Measurements from ENCODE around the gene BCDIN3D.

Gene BCDIN3D

DNA sequence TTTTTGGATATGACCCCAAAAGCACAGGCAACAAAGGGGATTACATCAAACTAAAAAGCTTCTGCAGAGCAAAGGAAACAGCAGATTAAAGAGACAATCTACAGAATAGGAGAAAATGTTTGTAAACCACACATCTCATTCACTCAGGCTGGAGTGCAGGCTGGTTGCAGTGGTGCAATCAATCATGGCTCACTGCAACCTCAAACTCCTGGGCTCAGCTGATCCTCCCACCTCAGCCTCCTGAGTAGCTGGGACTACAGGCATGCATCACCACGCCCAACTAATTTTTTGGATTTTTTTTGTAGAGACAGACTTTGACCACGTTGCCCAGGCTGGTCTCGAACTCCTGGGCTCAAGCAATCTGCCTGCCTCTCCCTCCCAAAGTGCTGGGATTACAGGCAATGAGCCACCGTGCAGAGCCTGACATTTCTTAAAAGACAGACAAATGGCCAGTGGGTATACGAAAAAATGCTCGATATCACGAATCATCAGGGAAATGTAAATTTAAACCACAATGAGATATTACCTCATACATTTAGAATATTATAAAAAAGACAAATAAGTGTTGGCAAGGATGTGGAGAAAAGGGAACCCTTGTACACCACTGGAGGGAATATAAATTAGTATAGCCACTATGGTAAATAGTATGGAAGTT is 24.5 kb downstream of the BCDIN3D start:
- DNase-seq, result no peak

- no peak for DNase-seq
Observed at GRCh38 chr12:49813131-49813530, 29.8 kb downstream of the BCDIN3D start.

GRCh38 chr12:49811961-49812401 is 30.9 kb downstream of the BCDIN3D start:
- DNase-seq, result no peak

DNA sequence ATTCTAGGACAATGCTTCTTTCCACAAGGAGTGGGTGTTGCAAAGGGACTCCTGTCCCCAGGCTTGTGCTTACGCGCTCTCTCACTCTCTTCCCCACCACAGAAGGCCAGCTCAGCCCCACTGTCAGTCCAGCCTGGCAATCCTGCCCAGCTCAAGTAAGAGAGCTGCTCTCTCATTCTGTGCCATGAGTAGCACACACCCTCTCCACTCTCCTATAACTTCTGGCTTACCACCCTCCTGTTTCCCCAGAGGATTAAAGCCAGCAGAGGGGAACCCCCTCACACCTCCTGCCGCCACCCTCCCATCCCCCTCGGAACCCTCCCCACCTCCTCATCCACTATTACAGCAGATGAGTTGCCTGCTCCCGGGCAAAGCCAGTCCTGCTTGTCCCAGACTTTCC is 31.8 kb downstream of the BCDIN3D start:
- no peak for DNase-seq

- DNase-seq, result no peak
Observed at GRCh38 chr12:49809906-49810389, 33.0 kb downstream of the BCDIN3D start.

- peak; percentile 46 for DNase-seq
Observed at GRCh38 chr12:49809381-49809905, 33.5 kb downstream of the BCDIN3D start.

- no peak for DNase-seq
Observed at GRCh38 chr12:49808686-49809380, 34.1 kb downstream of the BCDIN3D start.

DNA sequence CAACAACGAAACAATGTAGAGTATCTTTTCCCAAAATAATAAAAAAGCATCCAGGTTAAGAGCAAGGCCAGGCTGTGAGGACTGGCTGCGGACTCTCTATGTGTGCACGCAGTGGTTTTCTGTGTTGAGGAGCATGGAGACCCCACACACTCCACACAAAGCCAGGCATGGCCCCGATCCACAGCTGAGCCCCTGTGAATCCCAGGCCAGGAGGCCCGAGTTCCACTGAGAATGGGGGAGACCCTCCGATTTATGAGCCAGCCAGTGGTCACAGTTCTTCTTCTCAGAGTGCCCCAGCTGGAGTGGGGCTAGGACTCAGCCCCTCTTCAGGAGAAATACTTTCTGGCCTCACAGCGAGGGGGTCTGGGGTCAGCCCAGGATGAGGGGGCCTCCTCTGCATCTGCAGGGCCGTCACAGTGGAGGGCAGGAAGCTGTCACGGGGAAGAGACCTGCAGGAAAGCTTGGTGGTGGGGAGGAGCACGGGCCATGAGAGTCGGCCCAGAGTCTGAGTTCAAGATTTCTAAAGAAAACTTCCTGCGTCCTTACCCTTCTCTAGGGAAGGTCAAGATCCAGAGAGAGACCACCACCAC is 34.8 kb downstream of the BCDIN3D start:
- no peak for DNase-seq

- DNase-seq, result no peak
Observed at GRCh38 chr12:49806877-49807276, 36.0 kb downstream of the BCDIN3D start.

DNA sequence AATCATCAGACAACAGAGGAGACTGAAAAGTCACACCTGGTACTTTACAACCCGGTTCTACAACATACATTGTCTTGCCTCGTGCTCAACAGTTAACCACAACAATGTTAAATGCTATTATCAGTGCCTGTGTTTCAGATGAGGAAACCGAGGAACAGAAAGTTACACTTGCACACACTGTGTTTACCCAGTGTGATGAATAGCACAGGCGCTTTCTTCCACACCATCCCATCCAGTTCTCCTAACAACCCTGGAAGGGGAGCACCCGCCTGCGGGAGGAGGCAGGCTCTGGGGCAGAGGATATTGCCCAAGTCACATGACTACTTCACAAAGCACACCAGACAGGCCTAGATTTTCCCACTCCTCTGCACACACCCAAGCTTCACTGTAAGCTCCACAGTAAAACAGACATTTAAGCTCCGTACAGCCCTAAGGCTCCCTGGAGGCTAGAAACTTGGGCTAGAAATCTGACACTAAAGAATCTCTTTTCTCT is 36.5 kb downstream of the BCDIN3D start:
- DNase-seq, result no peak

GRCh38 chr12:49805409-49805808 is 37.5 kb downstream of the BCDIN3D start:
- DNase-seq, result no peak

- DNase-seq, result no peak
Observed at GRCh38 chr12:49804821-49805220, 38.1 kb downstream of the BCDIN3D start.

DNA sequence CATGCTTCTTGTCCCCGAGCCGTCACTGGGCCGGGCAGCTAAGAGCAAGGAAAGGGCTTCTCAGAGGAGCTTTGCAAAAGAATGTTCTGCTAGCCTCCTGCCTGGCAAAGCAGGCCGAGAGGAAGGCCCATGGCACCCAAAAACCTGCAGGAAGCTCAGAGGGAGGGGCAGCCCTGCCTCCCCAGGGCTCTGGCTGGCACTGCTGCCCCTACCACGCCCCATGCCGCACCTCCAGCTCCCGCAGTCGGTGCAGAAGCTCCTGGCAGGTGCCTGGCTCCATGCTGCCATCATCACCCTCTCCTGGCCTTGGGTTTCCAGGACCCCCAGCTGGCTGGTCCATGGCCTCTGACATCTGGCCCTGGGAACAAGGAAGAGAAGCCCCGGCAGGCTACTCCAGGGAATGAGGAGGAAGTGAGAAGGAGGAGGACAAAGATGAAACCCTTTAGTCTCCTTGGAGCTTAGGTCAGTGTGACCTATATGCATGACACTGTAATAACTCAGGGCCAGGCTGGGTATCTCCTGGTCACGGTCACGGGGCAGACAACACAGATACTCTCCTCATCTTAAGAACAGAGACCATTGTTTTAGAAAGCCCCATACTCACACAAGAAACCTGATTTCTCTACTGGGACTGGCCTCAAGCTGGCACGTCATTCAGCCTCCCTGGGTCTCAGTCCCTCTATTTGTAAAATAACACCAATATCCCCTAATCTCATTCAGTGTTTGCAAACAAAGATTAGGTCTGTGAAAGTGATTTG is 39.0 kb downstream of the BCDIN3D start:
- DNase-seq, result no peak

DNA sequence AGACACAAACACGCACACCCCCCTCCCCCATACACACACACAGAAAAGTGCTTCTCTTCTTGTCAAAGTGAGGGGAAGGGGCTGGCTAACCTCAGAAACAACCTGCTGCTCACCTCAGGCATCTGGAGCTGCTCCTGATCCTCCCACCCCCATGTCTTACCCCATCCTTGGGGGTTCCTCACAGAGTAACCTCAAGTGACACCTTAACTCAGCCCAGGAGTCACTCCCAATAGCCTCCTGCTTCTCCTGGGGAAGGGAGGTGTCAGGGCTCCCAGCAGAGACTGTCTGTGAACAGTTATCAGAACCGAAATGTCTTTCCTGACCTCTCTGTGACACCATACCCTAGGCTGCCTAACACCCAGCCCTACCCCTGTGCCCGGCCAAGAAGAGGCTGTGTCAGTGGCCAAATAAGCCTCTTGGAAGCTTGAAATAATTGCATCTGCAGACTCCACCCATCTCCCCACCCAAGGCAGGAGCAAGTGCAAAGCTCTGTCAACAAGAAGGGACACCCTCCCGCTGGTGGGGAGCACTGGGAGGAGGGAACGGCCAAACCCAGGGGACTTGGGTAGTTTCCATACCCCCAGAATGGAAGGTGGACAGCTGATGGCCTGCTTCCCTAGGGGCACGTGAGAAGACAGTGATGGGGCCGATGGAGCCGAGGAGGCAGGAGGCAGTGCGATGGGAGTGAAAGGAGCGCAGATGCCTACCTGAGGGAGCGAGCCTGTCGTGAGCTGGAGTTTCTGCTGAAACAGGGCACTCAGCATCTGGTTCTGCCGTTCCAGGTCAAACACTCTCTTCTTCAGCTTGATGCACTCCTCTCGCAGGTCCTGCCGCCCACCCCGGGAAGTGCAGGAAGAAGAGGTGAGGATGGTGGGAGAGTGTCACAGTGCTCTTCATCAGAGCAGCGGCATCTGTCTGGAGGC is 41.5 kb downstream of the BCDIN3D start:
- DNase-seq, result no peak

- DNase-seq, result no peak
Observed at GRCh38 chr12:49800421-49801140, 42.3 kb downstream of the BCDIN3D start.

- no peak for DNase-seq
Observed at GRCh38 chr12:49798934-49799333, 44.0 kb downstream of the BCDIN3D start.

GRCh38 chr12:49798248-49798647 is 44.7 kb downstream of the BCDIN3D start:
- no peak for DNase-seq

GRCh38 chr12:49797449-49797776 is 45.5 kb downstream of the BCDIN3D start:
- DNase-seq, result no peak

GRCh38 chr12:49796606-49797448 is 46.1 kb downstream of the BCDIN3D start:
- DNase-seq, result no peak

- DNase-seq, result no peak
Observed at GRCh38 chr12:49796155-49796554, 46.8 kb downstream of the BCDIN3D start.

Data from NCI-H2227 treated with DMSO at 0.1 percent for 48 hours (cell line).